HG02885 (cell line): ENCODE measurements around the gene RRP8.

Experiments used
- ATAC-seq: cut with Tn5 transposase; IDR thresholded peaks from one replicate; pipeline ENCODE4 v1.9.1; 2021; ENCODE audit warnings: mild to moderate bottlenecking; ENCODE audit not compliant: unreplicated experiment, poor library complexity

RRP8 gene

DNA sequence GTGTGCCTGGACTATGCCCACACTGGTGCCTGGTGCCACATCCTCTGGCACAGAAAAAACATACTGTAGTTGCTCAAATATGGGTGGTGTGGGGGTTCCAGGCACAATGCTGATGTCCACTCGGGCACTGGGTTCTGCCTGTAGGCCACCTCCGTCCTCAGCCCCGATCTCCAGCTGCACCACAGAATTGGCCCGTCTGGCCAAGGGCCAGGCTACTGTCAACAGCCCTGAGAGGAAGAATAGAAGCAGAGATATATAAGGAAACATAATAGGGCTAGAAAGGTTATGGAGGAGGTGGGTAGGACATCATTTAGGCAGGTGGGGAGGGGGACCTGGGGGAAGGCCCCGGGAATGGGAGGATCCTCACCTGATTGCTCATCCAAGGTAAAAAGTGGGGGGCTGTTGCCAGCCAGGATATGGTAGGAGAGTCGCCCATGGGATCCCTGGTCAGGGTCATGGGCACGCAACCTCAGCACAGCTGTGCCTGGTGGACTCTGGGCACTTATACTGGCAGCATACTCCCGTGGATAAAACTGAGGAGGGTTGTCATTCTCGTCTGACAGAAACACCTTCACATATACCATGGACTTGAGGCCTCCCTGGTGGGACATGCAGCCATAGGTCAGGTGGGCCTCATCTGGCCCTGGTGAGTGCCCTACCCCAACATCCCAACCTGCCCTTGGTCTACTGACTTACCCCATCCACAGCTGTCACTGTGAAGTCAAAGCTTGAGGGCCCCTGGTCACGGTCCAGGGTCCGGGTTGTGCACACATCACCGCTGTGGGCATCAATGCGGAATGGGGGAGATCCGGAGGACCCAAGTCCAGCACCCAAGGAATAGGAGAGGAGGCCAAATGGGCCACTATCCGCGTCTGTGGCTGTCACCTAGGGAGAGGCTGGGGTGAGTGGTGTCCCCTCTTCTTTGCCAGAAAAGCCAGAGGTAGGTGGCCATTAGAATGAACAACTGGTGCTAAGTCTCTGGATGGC lies 30.3 kb upstream of the RRP8 start:
- ATAC-seq: no peak

DNA sequence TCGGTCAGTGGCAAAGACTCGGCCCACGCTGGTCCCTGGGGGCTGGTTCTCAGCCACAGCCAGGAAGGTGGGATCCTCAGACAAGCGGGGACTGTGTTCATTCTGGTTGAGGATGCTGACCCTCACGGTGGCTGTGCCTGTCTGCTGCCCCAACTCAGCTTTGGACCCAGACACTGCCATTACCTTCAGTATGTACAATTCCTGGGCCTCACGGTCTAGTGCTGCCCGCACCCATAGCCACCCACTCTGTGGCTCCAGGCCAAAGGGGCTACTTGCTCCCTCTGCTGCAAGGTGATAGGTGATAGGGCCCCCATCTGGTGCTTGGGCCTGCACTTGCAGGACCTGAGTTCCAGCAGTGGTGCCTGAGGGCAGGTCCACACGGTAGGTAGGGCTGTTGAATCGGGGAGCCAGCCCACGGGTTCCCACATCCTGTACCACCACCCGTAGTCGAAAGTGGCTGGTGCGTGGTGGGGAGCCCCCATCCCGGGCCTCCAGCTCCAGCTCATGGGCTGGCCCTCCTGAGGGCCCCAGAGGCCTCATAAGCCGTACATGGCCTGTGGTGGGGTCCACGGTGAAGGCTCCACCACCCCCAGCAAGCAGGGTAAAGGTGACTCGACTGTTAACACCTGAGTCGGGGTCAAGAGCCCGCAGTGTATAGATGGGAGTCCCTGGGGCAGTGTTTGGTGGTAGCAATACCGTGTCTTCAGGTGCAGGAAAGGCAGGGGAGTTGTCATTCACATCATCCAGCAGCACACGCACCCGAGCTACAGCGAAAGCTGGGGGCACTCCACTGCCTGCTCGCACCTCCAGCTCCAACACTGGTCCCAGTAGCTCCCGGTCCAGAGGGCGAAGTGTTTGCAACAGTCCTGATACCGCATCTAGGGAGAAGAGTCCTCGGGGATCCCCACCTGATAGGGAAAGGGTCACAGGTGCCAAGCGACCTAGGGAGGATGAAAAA lies 29.0 kb upstream of the RRP8 start:
- ATAC-seq: no peak

- no peak for ATAC-seq
Measured at GRCh38 chr11:6631361-6631890, 28.0 kb upstream of the RRP8 start.

- no peak for ATAC-seq
Measured at GRCh38 chr11:6630632-6631291, 27.3 kb upstream of the RRP8 start.

DNA sequence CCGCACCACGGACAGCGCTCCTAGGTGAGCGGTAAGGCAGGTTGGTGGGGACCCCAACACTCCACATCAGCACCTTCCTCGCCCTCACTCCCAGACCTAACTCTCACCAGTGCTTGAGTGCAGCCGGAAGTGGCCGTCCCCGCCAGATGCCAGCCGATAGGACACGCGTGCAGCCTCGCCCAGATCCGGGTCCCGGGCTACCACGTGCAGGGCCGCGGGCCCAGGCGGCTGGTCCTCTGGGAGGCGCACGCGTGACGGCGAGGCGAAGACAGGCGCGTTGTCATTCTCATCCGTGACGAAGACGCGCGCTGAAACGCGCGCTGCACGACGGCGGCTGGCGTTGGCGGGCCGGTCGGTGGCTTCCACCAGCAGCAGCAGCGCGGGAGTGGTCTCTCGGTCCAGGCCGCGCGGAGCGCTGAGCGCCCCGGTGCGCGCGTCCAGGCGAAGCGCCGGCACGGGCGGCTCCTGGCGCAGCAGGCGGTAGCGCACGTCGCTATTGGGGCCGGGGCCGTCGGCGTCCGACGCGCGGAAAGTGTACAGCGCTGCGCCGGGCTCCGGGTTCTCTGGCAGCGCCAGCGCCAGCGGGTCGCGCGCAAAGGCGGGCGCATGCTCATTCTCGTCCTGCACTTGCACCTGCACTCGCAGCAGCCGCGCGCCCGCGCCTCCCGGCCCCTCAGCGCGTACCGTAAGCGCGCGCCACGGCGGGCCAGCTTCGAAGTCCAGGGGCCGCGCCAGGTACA lies 26.6 kb upstream of the RRP8 start:
- ATAC-seq: no peak

DNA sequence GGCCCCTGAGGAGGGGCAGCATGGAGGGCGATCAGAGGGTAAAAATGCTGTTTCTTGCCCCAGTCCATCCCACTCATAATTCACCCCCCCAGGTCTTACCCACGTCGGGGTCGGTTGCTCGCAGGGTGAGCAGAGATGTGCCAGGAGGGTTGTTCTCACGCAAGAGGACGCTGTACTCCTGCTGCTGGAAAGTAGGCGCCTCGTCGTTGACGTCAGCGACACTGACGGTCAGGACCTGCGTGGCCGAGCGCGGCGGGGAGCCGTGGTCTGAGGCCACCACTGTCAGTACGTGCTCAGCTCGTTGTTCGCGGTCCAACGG lies 26.1 kb upstream of the RRP8 start:
- no peak for ATAC-seq

DNA sequence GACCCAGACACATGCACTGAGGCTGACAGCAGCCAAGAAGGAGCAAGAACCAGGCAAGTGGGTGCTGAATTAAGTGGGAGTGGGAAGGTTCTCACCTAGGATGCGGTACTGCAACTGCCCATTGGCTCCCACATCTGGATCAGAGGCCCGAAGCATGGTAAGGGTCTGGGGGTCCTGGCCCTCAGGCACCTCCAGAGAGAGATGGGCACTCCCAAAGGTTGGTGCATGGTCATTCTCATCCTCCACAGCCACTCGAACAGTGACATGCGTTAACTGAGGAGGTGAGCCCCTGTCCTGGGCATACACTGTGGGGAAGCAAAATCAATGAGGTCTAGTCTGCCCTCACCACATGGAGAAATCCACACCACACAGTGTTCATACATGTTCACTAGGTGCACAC lies 25.1 kb upstream of the RRP8 start:
- ATAC-seq: no peak

DNA sequence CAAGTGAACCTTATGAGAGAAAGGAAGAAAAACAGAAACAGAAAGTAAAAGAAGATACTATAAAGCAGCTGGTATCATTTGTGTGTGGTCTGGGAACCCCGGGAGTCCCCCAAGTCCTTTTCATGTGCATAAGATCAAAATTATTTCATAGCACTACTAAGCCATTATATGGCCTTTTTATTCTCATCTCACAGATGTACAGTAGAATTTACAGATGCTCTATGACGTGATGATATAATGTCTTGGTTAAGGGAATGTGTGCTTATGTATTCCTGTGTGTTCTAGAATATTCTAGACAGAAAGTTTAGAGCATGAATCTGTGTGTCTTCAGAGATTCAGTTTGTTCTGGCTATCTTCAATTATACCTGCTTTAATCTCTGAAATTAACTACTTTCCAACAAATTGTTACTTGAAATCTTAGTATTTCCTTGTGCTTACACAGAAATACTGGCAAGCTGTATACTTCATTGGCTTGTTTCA lies 24.4 kb upstream of the RRP8 start:
- ATAC-seq: peak; percentile 80

DNA sequence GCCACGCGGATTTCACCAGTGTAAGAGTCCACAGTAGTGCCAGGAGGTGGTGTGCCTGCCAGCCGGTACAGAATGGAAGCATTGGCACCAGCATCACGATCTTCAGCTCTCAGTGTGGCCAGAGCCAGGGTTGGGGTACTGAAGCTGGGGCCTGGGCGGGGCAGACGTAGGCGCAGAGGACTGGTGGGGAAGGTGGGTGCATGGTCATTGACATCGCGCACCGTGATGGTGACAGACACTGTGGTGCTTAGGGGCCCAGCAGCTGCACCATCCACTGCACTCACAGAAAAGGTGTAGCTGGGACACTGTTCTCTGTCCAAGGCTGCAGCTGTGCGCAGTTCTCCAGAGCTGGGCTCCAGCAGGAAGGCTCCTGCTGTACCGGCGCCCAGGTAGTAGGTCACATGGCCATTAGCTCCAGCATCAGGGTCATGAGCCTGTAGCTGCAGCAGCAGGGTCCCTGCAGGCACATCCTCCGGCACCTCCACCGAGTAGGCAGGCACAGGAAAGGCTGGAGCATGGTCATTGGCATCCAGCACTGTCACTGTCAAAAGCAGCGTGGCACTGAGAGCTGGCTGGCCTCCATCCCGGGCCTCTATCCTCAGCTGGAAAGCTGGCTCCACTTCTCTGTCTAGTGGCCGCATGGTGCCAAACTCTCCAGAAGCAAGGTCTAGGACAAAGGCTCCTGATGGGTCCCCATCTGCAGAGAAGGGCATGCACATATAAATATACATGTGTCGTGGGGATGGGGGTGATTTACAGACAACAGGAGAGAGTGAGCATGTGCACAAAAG lies 23.8 kb upstream of the RRP8 start:
- ATAC-seq: no peak

DNA sequence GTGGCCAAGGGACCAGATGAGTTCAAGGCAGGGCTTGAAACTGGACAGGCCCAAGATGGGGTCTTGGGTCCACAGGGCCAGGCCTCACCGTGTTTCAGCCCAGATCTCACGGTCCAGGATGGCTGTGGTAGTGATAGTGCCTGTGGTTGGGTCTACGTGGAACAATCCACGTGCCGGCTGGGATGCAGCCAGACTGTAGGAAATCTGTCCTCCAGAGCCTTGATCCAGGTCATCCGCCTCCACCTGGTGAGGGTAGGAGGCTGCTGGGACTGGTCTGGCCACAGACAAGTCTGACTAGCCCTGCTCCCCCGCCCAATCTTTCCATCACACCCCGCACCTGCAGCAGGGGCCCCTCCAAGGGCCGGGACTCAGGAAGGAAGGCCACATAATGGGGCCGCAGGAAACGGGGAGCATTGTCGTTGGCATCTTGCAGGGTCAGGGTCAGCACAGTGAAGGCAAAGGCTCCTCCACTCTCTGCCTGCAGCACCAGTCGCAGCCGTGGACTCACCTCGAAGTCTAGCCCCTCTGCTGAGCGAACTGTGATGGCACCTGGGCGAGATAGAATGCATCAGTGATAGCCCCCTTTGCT lies 22.5 kb upstream of the RRP8 start:
- ATAC-seq: no peak

- ATAC-seq: no peak
Measured at GRCh38 chr11:6625156-6625831, 21.9 kb upstream of the RRP8 start.

DNA sequence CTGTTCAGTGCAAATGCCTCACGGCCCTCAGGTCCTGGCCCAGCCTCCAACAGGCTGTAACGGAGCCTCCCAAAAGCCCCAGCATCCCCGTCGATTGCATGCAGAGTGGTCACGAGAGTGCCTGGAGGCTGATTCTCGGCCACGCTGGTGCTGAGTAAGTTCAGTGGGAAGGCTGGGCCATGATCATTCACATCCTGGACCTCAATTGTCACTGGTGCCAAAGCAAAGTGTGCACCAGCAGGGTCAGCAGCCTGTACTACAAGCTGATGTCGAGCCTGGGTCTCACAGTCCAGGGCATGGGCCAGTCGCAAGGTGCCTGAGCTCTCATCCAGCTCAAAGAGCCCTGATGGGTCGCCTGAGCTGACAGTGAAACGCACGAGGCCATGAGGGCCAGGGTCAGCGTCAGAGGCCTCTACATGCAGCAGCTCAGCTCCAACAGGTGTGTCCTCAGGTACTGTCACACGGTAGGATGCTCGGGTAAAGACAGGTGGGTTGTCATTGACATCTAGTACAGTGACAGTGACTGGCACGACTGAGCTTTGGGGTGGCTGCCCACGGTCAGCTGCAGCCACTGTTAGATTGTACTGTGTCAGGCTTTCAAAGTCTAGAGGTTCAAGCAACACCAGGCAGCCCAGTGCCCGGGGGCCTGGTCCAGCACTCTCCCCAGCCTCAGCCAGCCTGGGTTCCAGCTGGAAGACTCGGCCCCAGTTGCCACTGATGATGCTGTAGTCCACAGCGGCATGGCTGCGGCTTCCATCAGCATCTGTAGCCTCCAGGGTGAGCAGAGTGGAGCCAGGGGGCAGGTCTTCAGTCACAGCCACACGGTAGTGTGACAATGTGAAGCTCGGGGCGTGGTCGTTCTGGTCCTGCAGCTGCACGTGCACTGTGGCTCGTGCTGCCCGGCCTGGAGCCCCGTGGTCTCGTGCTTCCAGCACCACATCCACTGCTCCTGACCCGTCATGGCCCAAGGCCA lies 20.3 kb upstream of the RRP8 start:
- no peak for ATAC-seq

GRCh38 chr11:6622261-6623171 lies 19.1 kb upstream of the RRP8 start:
- ATAC-seq: no peak

DNA sequence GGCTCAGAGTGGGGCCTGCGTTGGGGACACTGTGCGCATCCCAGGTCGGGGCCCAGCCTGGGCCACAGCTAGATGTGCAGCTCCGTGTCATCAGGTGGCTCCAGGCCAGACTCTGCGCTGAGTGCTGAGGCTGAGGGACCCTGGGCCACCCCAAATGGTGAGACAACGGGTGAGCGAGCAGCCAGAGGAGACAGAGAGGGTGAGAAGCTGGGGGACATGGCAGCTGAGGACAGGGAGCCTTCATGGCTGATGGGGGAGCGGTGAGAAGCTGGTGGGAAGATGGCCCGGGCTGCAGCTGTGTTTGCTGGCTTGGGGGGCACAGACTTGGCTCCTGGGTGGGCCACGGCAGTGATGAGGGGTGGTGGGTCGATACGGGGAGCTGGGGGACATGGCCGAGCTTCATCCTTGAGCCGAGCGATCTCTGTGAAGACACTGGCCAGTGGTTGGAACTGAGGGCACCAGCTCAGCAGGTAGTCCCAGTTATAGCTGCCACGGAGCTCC lies 18.3 kb upstream of the RRP8 start:
- ATAC-seq: no peak

DNA sequence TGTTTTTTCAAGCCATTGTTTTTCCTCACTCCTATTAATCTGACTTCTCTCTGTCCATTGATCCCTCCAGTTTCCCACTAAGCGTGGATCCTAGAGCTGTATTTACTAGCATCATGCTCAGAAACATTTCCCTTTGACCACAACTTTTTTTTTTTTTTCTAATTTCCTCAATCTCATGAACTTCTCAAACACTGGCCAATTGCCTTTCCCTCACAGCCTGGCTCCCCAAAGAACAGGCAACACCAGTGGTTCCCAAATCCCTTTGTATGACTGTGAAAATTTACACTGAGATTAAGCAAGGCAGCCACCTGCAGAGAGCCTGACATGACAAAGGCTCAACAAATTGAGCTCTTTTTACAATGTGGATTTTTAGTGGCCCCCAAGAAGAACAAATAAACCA lies 17.2 kb upstream of the RRP8 start:
- no peak for ATAC-seq
